Measurements from ENCODE around the gene TSKU. TPM values are rescaled to one million over a fixed set of nuclear protein-coding genes. Genes with fewer than 3 reads are reported as not detected.
"Not testable (repeated sequence)": the region's sequence is repeated elsewhere in the genome, so short reads cannot be mapped to it uniquely, and the experiment has no call there.

The TSKU gene
- total and polyA plus RNA-seq, 8 donors = 2.7 to 25.2 (median 10.7) TPM

DNA sequence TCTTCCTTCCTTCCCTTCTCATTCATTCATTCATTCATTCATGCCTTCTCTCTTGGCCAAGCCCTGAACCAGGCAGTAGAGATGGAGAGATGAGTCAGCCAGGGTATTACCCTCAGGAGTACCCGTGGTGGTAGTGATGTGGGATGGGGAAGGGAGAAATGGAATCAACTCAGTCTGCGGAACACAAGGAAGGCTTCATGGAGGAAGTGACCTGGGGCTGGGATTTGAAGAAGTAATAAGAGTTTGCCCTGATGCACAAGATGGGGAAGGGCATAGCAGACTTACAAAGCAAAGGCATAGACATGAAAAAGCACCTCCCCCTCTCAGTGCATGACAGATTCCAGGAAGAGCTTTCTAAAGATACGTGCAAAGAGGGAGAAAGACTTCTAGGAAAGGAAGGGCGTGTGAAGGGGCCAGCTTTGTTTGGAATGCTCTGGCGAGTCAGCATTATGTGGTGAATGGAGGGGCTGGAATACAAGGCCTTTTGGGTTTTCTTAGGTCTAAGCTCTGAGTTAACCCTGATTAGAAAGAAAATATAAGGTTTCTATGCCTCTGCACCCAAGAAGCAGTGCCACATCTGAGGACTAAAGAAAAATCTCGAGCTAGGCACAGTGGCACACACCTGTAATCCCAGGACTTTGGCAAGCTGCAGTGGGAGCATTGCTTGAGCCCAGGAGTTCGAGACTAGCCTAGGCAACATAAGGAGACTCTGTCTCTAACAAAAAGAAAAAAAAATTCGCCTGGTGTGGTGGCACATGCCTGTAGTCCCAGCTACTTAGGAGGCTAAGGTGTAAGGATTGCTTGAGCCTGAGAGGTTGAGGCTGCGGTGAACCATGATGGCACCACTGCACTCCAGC, 41.2 kb downstream of the TSKU start:
- WGBS, 2 donors = 70 to 78% methylated on average over 9 of the region's 9 CpGs

GRCh38 chr11:76824980-76825725, 42.0 kb downstream of the TSKU start:
- no peak overlapping the region for H3K4me3 ChIP-seq
- no peak for DNase-seq
- H3K27ac ChIP-seq = no peak overlapping the region
- no peaks in the 10 kb centered on the region for H3K27me3 ChIP-seq
- no peaks in the 10 kb centered on the region for H3K36me3 ChIP-seq
- intact Hi-C loops (cut with DNase I) = no loop called here
- H3K4me1 ChIP-seq = no peaks in the 10 kb centered on the region
- no peaks in the 10 kb centered on the region for H3K9me3 ChIP-seq
- ATAC-seq = no peak
- 73 to 77% methylated on average over 5 of the region's 5 CpGs for WGBS, 2 donors
- TF ChIP-seq CTCF (IDR thresholded peaks at IDR 0.05) = no peak
- FAIRE-seq = no peak

More for the DNA sequence above, 41.2 kb downstream of the TSKU start:
- TF ChIP-seq CTCF (IDR thresholded peaks at IDR 0.05) = no peak
- Histone ChIP-seq H3K27ac (no peak overlapping the region), H3K4me1 (no peaks in the 10 kb centered on the region), H3K9me3 (no peaks in the 10 kb centered on the region), H3K36me3 (no peaks in the 10 kb centered on the region), H3K27me3 (no peaks in the 10 kb centered on the region), H3K4me3 (no peak overlapping the region)
- intact Hi-C loops (cut with DNase I) = no loop called here
- DNase-seq (no peak), FAIRE-seq (no peak), ATAC-seq (peak in 2 of 4 donors; percentile 22 to 59)

- FAIRE-seq (no peak), ATAC-seq (no peak), DNase-seq (no peak)
- no peak for TF ChIP-seq CTCF (IDR thresholded peaks at IDR 0.05)
- no peak overlapping the region for H3K27ac ChIP-seq
- intact Hi-C loops (cut with DNase I) = no loop called here
- no peak overlapping the region for H3K4me3 ChIP-seq
- no peaks in the 10 kb centered on the region for H3K9me3 ChIP-seq
- no peaks in the 10 kb centered on the region for H3K27me3 ChIP-seq
- H3K36me3 ChIP-seq = no peaks in the 10 kb centered on the region
- no peaks in the 10 kb centered on the region for H3K4me1 ChIP-seq
- WGBS, 2 donors = 81 to 96% methylated on average over 1 of the region's 1 CpG
Measured at GRCh38 chr11:76825726-76826396, 42.7 kb downstream of the TSKU start.

- intact Hi-C loops (cut with DNase I) = not testable (repeated sequence)
- WGBS, 2 donors = 59 to 60% methylated on average over 3 of the region's 3 CpGs
Measured at GRCh38 chr11:76826508-76826907, 43.4 kb downstream of the TSKU start.

DNA sequence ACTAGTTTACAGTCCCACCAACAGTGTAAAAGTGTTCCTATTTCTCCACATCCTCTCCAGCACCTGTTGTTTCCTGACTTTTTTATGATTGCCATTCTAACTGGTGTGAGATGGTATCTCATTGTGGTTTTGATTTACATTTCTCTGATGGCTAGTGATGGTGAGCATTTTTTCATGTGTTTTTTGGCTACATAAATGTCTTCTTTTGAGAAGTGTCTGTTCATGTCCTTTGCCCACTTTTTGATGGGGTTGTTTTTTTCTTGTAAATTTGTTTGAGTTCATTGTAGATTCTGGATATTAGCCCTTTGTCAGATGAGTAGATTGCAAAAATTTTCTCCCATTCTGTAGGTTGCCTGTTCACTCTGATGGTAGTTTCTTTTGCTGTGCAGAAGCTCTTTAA, 43.8 kb downstream of the TSKU start:
- H3K4me3 ChIP-seq; H3K9me3 ChIP-seq; H3K36me3 ChIP-seq; ATAC-seq; H3K4me1 ChIP-seq; H3K27me3 ChIP-seq; H3K27ac ChIP-seq; intact Hi-C loops (cut with DNase I); FAIRE-seq; DNase-seq: not testable (repeated sequence)

More at GRCh38 chr11:76826508-76826907, 43.4 kb downstream of the TSKU start:
- ATAC-seq, H3K4me3 ChIP-seq, FAIRE-seq, H3K4me1 ChIP-seq, H3K27me3 ChIP-seq, H3K9me3 ChIP-seq, H3K36me3 ChIP-seq, H3K27ac ChIP-seq, DNase-seq: not testable (repeated sequence)
